ENCODE measurements around the gene EPB41L4A.

DNA sequence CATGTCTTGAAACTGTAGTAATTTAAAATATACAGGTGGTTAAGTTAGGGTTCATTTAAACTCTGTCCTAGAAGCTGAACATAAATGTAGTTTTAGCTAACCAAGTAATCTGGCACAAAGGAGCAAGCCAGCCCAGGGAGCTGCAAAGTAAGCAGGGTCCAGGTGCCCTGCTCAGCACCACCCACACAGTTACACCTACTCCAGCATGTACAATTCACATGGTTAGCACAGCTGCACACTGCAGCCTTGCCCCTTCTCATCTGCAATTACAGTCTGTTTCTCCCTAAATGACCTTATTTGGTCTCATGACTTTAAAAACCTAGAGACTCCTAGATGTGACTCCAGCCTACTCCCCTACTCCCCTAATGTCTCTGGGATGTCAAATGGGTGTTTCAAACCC lies 128.4 kb downstream of the EPB41L4A start:
- TF ChIP-seq, protein P1, sequence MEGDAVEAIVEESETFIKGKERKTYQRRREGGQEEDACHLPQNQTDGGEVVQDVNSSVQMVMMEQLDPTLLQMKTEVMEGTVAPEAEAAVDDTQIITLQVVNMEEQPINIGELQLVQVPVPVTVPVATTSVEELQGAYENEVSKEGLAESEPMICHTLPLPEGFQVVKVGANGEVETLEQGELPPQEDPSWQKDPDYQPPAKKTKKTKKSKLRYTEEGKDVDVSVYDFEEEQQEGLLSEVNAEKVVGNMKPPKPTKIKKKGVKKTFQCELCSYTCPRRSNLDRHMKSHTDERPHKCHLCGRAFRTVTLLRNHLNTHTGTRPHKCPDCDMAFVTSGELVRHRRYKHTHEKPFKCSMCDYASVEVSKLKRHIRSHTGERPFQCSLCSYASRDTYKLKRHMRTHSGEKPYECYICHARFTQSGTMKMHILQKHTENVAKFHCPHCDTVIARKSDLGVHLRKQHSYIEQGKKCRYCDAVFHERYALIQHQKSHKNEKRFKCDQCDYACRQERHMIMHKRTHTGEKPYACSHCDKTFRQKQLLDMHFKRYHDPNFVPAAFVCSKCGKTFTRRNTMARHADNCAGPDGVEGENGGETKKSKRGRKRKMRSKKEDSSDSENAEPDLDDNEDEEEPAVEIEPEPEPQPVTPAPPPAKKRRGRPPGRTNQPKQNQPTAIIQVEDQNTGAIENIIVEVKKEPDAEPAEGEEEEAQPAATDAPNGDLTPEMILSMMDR (IDR thresholded peaks at IDR 0.05), result no peak
- TF ChIP-seq POLR2A (IDR thresholded peaks at IDR 0.05), result no peak

Measured in body of pancreas (tissue), 4 donors.